ENCODE measurements around the gene LAMB3.

Gene LAMB3

GRCh38 chr1:209657140-209657879 lies 5.1 kb upstream of the LAMB3 start:
- DNase-seq (ENCODE audit: extremely low spot score) = peak; percentile 59
- POLR2A ChIA-PET = no interaction called here
- CTCF ChIA-PET = interaction anchor here (1.0 to 2.2 kb wide), 3 partner anchors 30 to 165 kb away, joined by 3 to 5 read pairs (median 3); no protein-coding TSS in a partner anchor
- TF ChIP-seq CTCF (IDR thresholded peaks at IDR 0.05; ENCODE audit: control extremely low read depth, extremely low read depth, low read depth, missing control alignments) = no peak

GRCh38 chr1:209655411-209656231 lies 3.4 kb upstream of the LAMB3 start:
- TF ChIP-seq CTCF (IDR thresholded peaks at IDR 0.05; ENCODE audit: control extremely low read depth, extremely low read depth, low read depth, missing control alignments) = no peak
- CTCF ChIA-PET = interaction anchor here (0.8 to 1.7 kb wide), 5 partner anchors 9 to 32 kb away, joined by 3 to 4 read pairs (median 3); no protein-coding TSS in a partner anchor
- DNase-seq (ENCODE audit: extremely low spot score) = no peak
- POLR2A ChIA-PET = no interaction called here

GRCh38 chr1:209653915-209654351 lies 1.7 kb upstream of the LAMB3 start:
- CTCF ChIA-PET = interaction anchor here (0.9 to 6.2 kb wide), 12 partner anchors 11 to 658 kb away, joined by 3 to 26 read pairs (median 3); partner anchors contain the start of gene G0S2
- no peak for TF ChIP-seq CTCF (IDR thresholded peaks at IDR 0.05; ENCODE audit: control extremely low read depth, extremely low read depth, low read depth, missing control alignments)
- no peak for DNase-seq (ENCODE audit: extremely low spot score)
- POLR2A ChIA-PET = no interaction called here

- no peak for DNase-seq (ENCODE audit: extremely low spot score)
- POLR2A ChIA-PET = interaction anchor here (0.7 to 0.9 kb wide), 2 partner anchors 21 to 23 kb away, joined by 3 read pairs; partner anchors contain the start of gene G0S2
- no peak for TF ChIP-seq CTCF (IDR thresholded peaks at IDR 0.05; ENCODE audit: control extremely low read depth, extremely low read depth, low read depth, missing control alignments)
- CTCF ChIA-PET = interaction anchor here (0.8 to 6.2 kb wide), 19 partner anchors 11 to 659 kb away, joined by 3 to 26 read pairs (median 4); partner anchors contain the start of gene G0S2
Observed at GRCh38 chr1:209652873-209653401, 712 bp upstream of the LAMB3 start.

- peak; percentile 68 for DNase-seq (ENCODE audit: extremely low spot score)
- ChIA-PET CTCF (interaction anchor here (1.2 to 6.2 kb wide), 6 partner anchors 9 to 98 kb away, joined by 4 to 26 read pairs (median 13); no protein-coding TSS in a partner anchor), POLR2A (no interaction called here)
- TF ChIP-seq CTCF (IDR thresholded peaks at IDR 0.05; ENCODE audit: control extremely low read depth, extremely low read depth, low read depth, missing control alignments) = no peak
Observed at GRCh38 chr1:209651138-209651587, 1.1 kb downstream of the LAMB3 start.

- no peak for TF ChIP-seq CTCF (IDR thresholded peaks at IDR 0.05; ENCODE audit: control extremely low read depth, extremely low read depth, low read depth, missing control alignments)
- DNase-seq (ENCODE audit: extremely low spot score) = no peak
- ChIA-PET POLR2A (no interaction called here), CTCF (interaction anchor here (0.7 to 6.2 kb wide), 9 partner anchors 8 to 98 kb away, joined by 3 to 26 read pairs (median 4); no protein-coding TSS in a partner anchor)
Observed at GRCh38 chr1:209650454-209650853, 1.8 kb downstream of the LAMB3 start.
